T-cell (primary cell): ENCODE measurements around the gene MAP2K7. TPM values are rescaled to one million over a fixed set of nuclear protein-coding genes. Genes with fewer than 3 reads are reported as not detected.

Experiments
- total RNA-seq, 35 experiments: library from RNA in 6 of 35; stranded (reverse) in 6 of 35; fragments of 120-200 nt in 1 of 35; gene quantifications; one replicate each; pipeline versions ENCODE4 v1.2.1 to v1.2.4 and lab custom pipeline; 2013 to 2026

The MAP2K7 gene
- total RNA-seq, 5 donors from 2014 or later (not counting 1 experiment from before 2014, with no cell fraction given) = 68.1 to 93.1 (median 73.5) TPM

Other genes starting within 250 kb of the MAP2K7 start
- 1 to 10 TPM in 1 of 5 donors, not detected in 4; 1.6 TPM for gene RETN, start 234.8 kb upstream of the MAP2K7 start, total RNA-seq
- under 1 TPM in 1 of 5 donors, not detected in 4; 0.26 TPM for gene MCEMP1, start 226.8 kb upstream of the MAP2K7 start, total RNA-seq
- gene TRAPPC5, start 223.0 kb upstream of the MAP2K7 start, total RNA-seq = 10 to 100 TPM; 39.2 to 75.3 (median 69.4) TPM
- gene FCER2, start 201.7 kb upstream of the MAP2K7 start, total RNA-seq = 1 to 10 TPM in 3 of 5 donors, under 1 TPM in 2; 0.90 to 2.5 (median 1.2) TPM
- not detected for gene CLEC4G, start 171.8 kb upstream of the MAP2K7 start, total RNA-seq
- gene CD209, start 156.3 kb upstream of the MAP2K7 start, total RNA-seq = under 1 TPM in 1 of 5 donors, not detected in 4; 0.07 TPM
- under 1 TPM in 2 of 5 donors, not detected in 3; 0.20 to 0.30 TPM for gene CLEC4M, start 140.6 kb upstream of the MAP2K7 start, total RNA-seq
- gene EVI5L, start 73.7 kb upstream of the MAP2K7 start, total RNA-seq = 10 to 100 TPM in 4 of 5 donors, 1 to 10 TPM in 1; 9.6 to 15.1 (median 13.7) TPM
- under 1 TPM; 0.28 to 0.85 (median 0.36) TPM for gene PRR36, start 29.5 kb upstream of the MAP2K7 start, total RNA-seq
- gene LRRC8E, start 15.4 kb upstream of the MAP2K7 start, total RNA-seq = under 1 TPM in 1 of 5 donors, not detected in 4; 0.06 TPM
- 1 to 10 TPM in 3 of 5 donors, under 1 TPM in 2; 0.76 to 4.5 (median 1.3) TPM for gene TGFBR3L, start 11.0 kb downstream of the MAP2K7 start, total RNA-seq
- gene SNAPC2, start 16.5 kb downstream of the MAP2K7 start, total RNA-seq = 10 to 100 TPM in 4 of 5 donors, 1 to 10 TPM in 1; 9.0 to 22.9 (median 18.6) TPM
- under 1 TPM in 4 of 5 donors, not detected in 1; 0.19 to 0.47 (median 0.30) TPM for gene CTXN1, start 22.3 kb downstream of the MAP2K7 start, total RNA-seq
- gene TIMM44, start 39.8 kb downstream of the MAP2K7 start, total RNA-seq = 10 to 100 TPM; 72.7 to 99.4 (median 90.3) TPM
- 10 to 100 TPM; 33.6 to 62.1 (median 57.1) TPM for gene ELAVL1, start 101.8 kb downstream of the MAP2K7 start, total RNA-seq
- 1 to 10 TPM in 1 of 5 donors, not detected in 4; 1.4 TPM for gene CCL25, start 148.9 kb downstream of the MAP2K7 start, total RNA-seq
- under 1 TPM in 2 of 5 donors, not detected in 3; 0.03 TPM for gene FBN3, start 245.7 kb downstream of the MAP2K7 start, total RNA-seq